HEK293 (cell line): Measurements from ENCODE around the gene SHROOM1.

Source experiments
- SETDB1 ChIP-seq: IDR thresholded peaks from one replicate; pipeline ENCODE4 v1.6.1; 2017; ENCODE audit warnings: mild to moderate bottlenecking, low read length, moderate library complexity, mixed read lengths; ENCODE audit not compliant: insufficient read length
- ZNF23 ChIP-seq: fragments of 450-650 bp; formaldehyde crosslinking; IDR thresholded peaks from 2 replicates; pipeline ENCODE4 v1.5.1; 2016; ENCODE audit warnings: missing biosample characterization, missing genetic modification characterization, borderline replicate concordance
- ZNF837 ChIP-seq: fragments of 450-650 bp; formaldehyde crosslinking; IDR thresholded peaks from 2 replicates; pipeline ENCODE4 v1.5.1; 2016; ENCODE audit warnings: missing biosample characterization, missing genetic modification characterization
- TF ChIP-seq, protein P1 (sequence below): fragments of 450-650 bp; formaldehyde crosslinking; IDR thresholded peaks from 2 replicates; pipeline ENCODE4 v1.5.1; 2016; ENCODE audit warnings: missing biosample characterization, missing genetic modification characterization

DNA sequence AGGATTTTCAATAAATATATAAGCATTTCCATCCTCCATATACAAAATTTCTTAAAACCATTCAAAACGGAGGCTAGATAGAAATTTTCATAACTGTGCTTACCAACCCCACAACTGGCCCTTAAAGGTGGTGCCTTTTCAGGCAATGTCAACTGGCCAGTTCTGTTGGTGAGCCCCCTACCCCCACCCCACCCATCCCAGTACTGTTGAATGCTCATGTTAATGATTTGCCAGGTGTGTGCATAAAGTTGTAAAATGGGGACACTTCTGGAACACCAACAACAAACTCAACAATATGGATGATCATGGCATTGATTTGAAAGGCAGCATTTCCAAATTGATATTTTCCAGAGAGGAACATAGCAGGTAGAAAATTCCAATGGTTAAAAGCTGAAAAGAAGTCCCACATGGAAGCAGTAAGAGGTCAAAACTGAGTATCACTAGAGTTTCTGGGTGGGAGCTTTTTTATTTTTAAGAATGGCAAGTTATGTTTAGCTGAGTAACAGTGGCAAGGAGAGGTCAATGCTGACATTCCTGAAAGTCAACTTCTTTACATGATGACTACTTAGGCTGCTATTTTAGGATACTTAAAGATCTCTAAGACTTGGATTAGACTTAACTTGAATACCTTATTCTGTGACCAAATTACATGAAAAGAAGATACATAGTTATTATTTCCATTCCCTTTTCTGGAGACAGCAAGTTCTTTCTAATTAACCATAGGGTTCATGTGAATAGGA, 45.7 kb upstream of the SHROOM1 start:
- TF ChIP-seq ZNF837 (tag by site-specific recombination) (no peak), SETDB1 (no peak), ZNF23 (tag by site-specific recombination) (no peak)
- TF ChIP-seq, protein P1, sequence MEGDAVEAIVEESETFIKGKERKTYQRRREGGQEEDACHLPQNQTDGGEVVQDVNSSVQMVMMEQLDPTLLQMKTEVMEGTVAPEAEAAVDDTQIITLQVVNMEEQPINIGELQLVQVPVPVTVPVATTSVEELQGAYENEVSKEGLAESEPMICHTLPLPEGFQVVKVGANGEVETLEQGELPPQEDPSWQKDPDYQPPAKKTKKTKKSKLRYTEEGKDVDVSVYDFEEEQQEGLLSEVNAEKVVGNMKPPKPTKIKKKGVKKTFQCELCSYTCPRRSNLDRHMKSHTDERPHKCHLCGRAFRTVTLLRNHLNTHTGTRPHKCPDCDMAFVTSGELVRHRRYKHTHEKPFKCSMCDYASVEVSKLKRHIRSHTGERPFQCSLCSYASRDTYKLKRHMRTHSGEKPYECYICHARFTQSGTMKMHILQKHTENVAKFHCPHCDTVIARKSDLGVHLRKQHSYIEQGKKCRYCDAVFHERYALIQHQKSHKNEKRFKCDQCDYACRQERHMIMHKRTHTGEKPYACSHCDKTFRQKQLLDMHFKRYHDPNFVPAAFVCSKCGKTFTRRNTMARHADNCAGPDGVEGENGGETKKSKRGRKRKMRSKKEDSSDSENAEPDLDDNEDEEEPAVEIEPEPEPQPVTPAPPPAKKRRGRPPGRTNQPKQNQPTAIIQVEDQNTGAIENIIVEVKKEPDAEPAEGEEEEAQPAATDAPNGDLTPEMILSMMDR (tag by site-specific recombination): no peak
